K562 (cell line): ENCODE results near the gene NARF. TPM values are rescaled to one million over a fixed set of nuclear protein-coding genes. Genes with fewer than 3 reads are reported as not detected.
A peak's percentile ranks its signal among the peaks of the same experiment; 100 is the strongest.

ENCODE experiments used
- ATAC-seq: fragments of 200-7000 bp; cut with Tn5 transposase; 3 replicates; pipeline ENCODE4 v1.9.1; 2020; ENCODE audit warnings: moderate library complexity
- BruUV-seq: library from RNA; stranded (reverse); fragments of 400-500 nt; replicated peaks from 2 replicates; lab custom pipeline; 2021; lab: Mats Ljungman, UMichigan
- CTCF ChIA-PET: fragments of 300-600 bp; formaldehyde crosslinking; extraction: SDS; loops from one replicate; lab custom pipeline; 2021; ENCODE audit warnings: low intra/inter-chr PET ratio; lab: Yijun Ruan, JAX
- POLR2A ChIA-PET: fragments of 300-600, 350-650 bp; sonication (Branson Sonifier 250); formaldehyde crosslinking; extraction: SDS; loops from one replicate; lab custom pipeline; 2021; ENCODE audit warnings: antibody characterized with exemption, inconsistent platforms; lab: Yijun Ruan, JAX
- DNase-seq, 4 experiments: peaks; one replicate each; pipeline versions ENCODE4 v3.0.0 to v3.0.0-alpha.2; 2011 to 2018; ENCODE audit warnings: low spot score in 3 of 4, mixed read lengths in 3 of 4; ENCODE audit errors: extremely low read depth in 1 of 4
- FAIRE-seq: peaks from 2 replicates; lab custom pipeline; 2011; peaks lifted over from hg19 to GRCh38; lab: Jason Lieb, UNC
- H2AFZ ChIP-seq: 2 replicates; pipeline ENCODE4 v1.6.0; 2011; ENCODE audit warnings: low read depth, low read length, control low read depth, inconsistent platforms
- H3K27ac ChIP-seq: fragments of 200-600 bp; 3 replicates; pipeline ENCODE4 v1.8.0; 2011; ENCODE audit warnings: low read depth, mild to moderate bottlenecking, control low read depth, inconsistent platforms, low read length, moderate library complexity, mixed read lengths; ENCODE audit errors: extremely low read depth
- H3K27me3 ChIP-seq, 2 experiments: fragments of 300-600 bp in 1 of 2; 2 replicates in 1 of 2; 3 replicates in 1 of 2; pipeline versions ENCODE4 v1.6.0 to v1.8.0; 2011; ENCODE audit warnings: inconsistent platforms in 2 of 2, low read length in 2 of 2, mild to moderate bottlenecking in 1 of 2, mixed read lengths in 1 of 2, moderate library complexity in 1 of 2; ENCODE audit not compliant: control insufficient read depth in 2 of 2, insufficient read depth in 2 of 2
- H3K36me3 ChIP-seq: fragments of 300-600 bp; 3 replicates; pipeline ENCODE4 v1.8.0; 2011; ENCODE audit warnings: mild to moderate bottlenecking, low read length, inconsistent platforms; ENCODE audit not compliant: control insufficient read depth, insufficient read depth
- H3K4me1 ChIP-seq, 2 experiments: fragments of 200-600 bp in 1 of 2; replicated peaks in 1 of 2; 2 replicates in 1 of 2; 3 replicates in 1 of 2; pipeline versions ENCODE4 v1.5.1 to v1.8.0; 2011; ENCODE audit warnings: inconsistent platforms in 2 of 2, low read length in 2 of 2, mild to moderate bottlenecking in 1 of 2, mixed read lengths in 1 of 2, moderate library complexity in 1 of 2; ENCODE audit not compliant: control insufficient read depth in 2 of 2, insufficient read depth in 2 of 2
- H3K4me2 ChIP-seq: 2 replicates; pipeline ENCODE4 v1.6.1; 2011; ENCODE audit warnings: low read length, control low read depth, inconsistent platforms, mixed read lengths; ENCODE audit not compliant: insufficient read depth
- H3K4me3 ChIP-seq: fragments of 200-600 bp; sonication (generic), shearing (Covaris generic); 2 replicates; pipeline ENCODE4 v1.5.1; 2016; ENCODE audit warnings: control low read depth, inconsistent platforms
- H3K79me2 ChIP-seq: fragments of 200-600 bp; 3 replicates; pipeline ENCODE4 v1.8.0; 2011; ENCODE audit warnings: low read length, inconsistent platforms; ENCODE audit not compliant: control insufficient read depth, insufficient read depth
- H3K9ac ChIP-seq, 2 experiments: 2 replicates each; pipeline versions ENCODE4 v1.6.0 to v1.6.1; 2011; ENCODE audit warnings: low read depth in 2 of 2, low read length in 2 of 2, control low read depth in 1 of 2, inconsistent platforms in 1 of 2, mild to moderate bottlenecking in 1 of 2, mixed read lengths in 1 of 2; ENCODE audit not compliant: insufficient read depth in 1 of 2
- H3K9me1 ChIP-seq: one replicate; pipeline ENCODE4 v1.6.0; 2011; ENCODE audit warnings: inconsistent platforms, mild to moderate bottlenecking, low read length, moderate library complexity; ENCODE audit not compliant: control insufficient read depth, insufficient read depth
- H3K9me3 ChIP-seq: replicated peaks from 2 replicates; pipeline ENCODE4 v1.5.1; 2011; ENCODE audit warnings: low read depth, low read length, inconsistent platforms; ENCODE audit not compliant: control insufficient read depth, insufficient read depth
- H4K20me1 ChIP-seq: replicated peaks from 2 replicates; pipeline ENCODE4 v1.6.1; 2011; ENCODE audit warnings: low read length, inconsistent platforms, mixed read lengths; ENCODE audit not compliant: control insufficient read depth, insufficient read depth
- BCL6 ChIP-seq: fragments of 250-450 bp; sonication (Bioruptor Pico); IDR thresholded peaks from 2 replicates; pipeline ENCODE4 v1.4.0; 2020
- KAT2B ChIP-seq: IDR thresholded peaks from one replicate; pipeline ENCODE4 v1.6.1; 2012; ENCODE audit warnings: low read depth, mild to moderate bottlenecking, control low read depth, inconsistent platforms, low read length, moderate library complexity
- MIER1 ChIP-seq: fragments of 450-650 bp; IDR thresholded peaks from 2 replicates; pipeline ENCODE4 v1.6.1; 2016; ENCODE audit warnings: antibody characterized with exemption, mild to moderate bottlenecking, low read depth
- MXI1 ChIP-seq: IDR thresholded peaks from 2 replicates; pipeline ENCODE4 v1.6.1; 2011; ENCODE audit warnings: low read depth, mild to moderate bottlenecking, improper control_type of control experiment, low read length
- ZNF140 ChIP-seq: fragments of 250-450 bp; sonication (Bioruptor Pico); IDR thresholded peaks from 2 replicates; pipeline ENCODE4 v1.8.0; 2021; ENCODE audit warnings: moderate library complexity, mild to moderate bottlenecking, inconsistent platforms
- ZNF668 ChIP-seq: fragments of 250-450 bp; sonication (Bioruptor Pico); IDR thresholded peaks from 2 replicates; pipeline ENCODE4 v1.8.0; 2022; ENCODE audit warnings: mild to moderate bottlenecking, inconsistent platforms
- WGBS: fragments of 100-300 bp; shearing (Covaris generic); methylation state at CpG from one replicate; pipeline ENCODE4 v1.1.6; 2016; ENCODE audit warnings: low coverage, mixed read lengths; ENCODE audit not compliant: insufficient coverage; ENCODE audit errors: missing lambda C conversion rate; 5-methylcytosine and 5-hydroxymethylcytosine counted together
- in situ Hi-C: fragments of 300-500 bp; cut with MboI; formaldehyde crosslinking; loops from 4 replicates; pipeline ENCODE4 v1.15.0; 2018; ENCODE audit warnings: inconsistent platforms, mixed read lengths
- intact Hi-C: fragments of 100-400 bp; cut with micrococcal nuclease; formaldehyde crosslinking; loops from 2 replicates; pipeline ENCODE4 v1.14.2; 2022
- polyA plus RNA-seq, 8 experiments: library from polyadenylated mRNA; depleted of rRNA in 4 of 8; stranded (reverse) in 5 of 8; unstranded in 3 of 8; fragments of >200 nt; fragmentation: Nextera tagmentation in 2 of 8; fragmentation: Illumina TruSeq in 1 of 8; extraction: Ambion mirVana in 2 of 8; extraction: Trizol in 1 of 8; gene quantifications; 2 replicates each; pipeline versions ENCODE4 v1.2.1 to v1.2.3, GENCODE V29; 2011 to 2014; ENCODE audit warnings: inconsistent platforms in 1 of 8, missing spikeins in 1 of 8
- total RNA-seq, 7 experiments: library from RNA; depleted of rRNA in 6 of 7; stranded (reverse); fragments of >200 nt in 6 of 7; fragmentation: Illumina TruSeq in 2 of 7; extraction: Trizol in 2 of 7; gene quantifications; 2 replicates each; pipeline versions ENCODE4 v1.2.1 to v1.2.3, GENCODE V29; 2011 to 2021; ENCODE audit warnings: low replicate concordance in 1 of 7
- TF ChIP-seq, protein P1 (sequence below): sonication (generic); formaldehyde crosslinking; IDR thresholded peaks from 2 replicates; pipeline ENCODE4 v1.8.0; 2022; ENCODE audit warnings: mild to moderate bottlenecking, missing genetic modification reagents
- TF ChIP-seq, protein P2 (sequence below): fragments of 200-800 bp; sonication (Bioruptor generic); IDR thresholded peaks from 2 replicates; pipeline ENCODE4 v1.6.1; 2017; ENCODE audit warnings: missing genetic modification characterization, missing compliant biosample characterization
- TF ChIP-seq, protein P3 (sequence below), 2 experiments: IDR thresholded peaks; 2 replicates each; pipeline ENCODE4 v1.6.1; 2011; ENCODE audit warnings: borderline replicate concordance in 1 of 2, control low read depth in 1 of 2, low read depth in 1 of 2, low read length in 1 of 2, mild to moderate bottlenecking in 1 of 2, mixed read lengths in 1 of 2, moderate library complexity in 1 of 2; ENCODE audit not compliant: insufficient read depth in 1 of 2, insufficient read length in 1 of 2, poor library complexity in 1 of 2, severe bottlenecking in 1 of 2; ENCODE audit errors: extremely low read depth in 1 of 2

The NARF gene
- total and polyA plus RNA-seq, 9 of the 15 experiments (the other 6 are each of a cell fraction or from before 2014, with no cell fraction given): 60.4 to 423 (median 132) TPM

DNA sequence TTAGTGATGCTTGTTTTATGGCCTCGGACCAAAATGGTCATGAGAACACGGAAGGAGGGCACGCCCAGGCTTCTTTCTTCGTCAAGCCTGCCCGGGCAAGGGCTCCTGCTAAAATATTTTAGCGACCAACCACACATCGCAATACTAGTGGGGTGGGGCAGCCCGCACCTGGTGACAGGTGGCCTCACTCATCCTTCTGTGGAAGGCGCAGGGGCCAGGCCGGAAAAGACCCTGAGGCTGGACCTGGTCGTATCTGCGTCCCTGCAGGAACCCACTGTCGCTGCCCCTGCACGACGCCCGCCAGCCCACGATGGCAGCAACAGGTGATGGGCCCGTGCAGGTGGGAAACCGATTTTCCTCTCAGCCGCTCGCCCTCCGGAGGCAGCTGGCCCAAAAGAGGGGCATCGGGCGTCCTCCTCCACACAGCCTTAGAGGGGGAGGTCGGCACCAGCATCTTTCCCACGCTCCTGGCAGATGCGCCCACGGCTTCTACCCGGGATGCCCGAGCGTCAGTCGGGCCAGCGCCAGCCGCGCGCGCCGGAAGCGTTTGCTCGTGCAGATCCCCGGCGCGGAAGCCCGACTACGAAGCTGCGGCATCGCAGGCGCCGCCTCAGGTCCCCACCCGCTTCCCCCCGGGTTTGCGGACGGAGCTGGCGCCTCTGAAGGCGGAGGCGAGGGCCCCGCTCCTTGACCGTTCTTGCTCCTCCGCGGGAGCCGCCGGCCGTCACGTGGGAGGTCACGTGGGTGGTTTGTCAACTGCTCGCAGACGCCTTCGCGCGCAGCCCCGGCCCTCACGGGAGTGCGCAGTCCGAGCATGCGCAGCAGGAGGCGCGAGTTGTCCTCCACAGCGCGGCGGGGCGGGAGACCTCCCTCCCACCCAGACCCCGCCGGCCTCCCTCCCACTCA, 38.2 kb downstream of the NARF start (continued):
- no peak; the same call in 1 of the 2 replicates for TF ChIP-seq ZNF668 (CRISPR knock-in tag)
- TF ChIP-seq, protein P1, sequence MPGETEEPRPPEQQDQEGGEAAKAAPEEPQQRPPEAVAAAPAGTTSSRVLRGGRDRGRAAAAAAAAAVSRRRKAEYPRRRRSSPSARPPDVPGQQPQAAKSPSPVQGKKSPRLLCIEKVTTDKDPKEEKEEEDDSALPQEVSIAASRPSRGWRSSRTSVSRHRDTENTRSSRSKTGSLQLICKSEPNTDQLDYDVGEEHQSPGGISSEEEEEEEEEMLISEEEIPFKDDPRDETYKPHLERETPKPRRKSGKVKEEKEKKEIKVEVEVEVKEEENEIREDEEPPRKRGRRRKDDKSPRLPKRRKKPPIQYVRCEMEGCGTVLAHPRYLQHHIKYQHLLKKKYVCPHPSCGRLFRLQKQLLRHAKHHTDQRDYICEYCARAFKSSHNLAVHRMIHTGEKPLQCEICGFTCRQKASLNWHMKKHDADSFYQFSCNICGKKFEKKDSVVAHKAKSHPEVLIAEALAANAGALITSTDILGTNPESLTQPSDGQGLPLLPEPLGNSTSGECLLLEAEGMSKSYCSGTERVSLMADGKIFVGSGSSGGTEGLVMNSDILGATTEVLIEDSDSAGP (CRISPR knock-in tag): no peak
- TF ChIP-seq KAT2B: no peak
- no peak for TF ChIP-seq ZNF140 (CRISPR knock-in tag)

DNA sequence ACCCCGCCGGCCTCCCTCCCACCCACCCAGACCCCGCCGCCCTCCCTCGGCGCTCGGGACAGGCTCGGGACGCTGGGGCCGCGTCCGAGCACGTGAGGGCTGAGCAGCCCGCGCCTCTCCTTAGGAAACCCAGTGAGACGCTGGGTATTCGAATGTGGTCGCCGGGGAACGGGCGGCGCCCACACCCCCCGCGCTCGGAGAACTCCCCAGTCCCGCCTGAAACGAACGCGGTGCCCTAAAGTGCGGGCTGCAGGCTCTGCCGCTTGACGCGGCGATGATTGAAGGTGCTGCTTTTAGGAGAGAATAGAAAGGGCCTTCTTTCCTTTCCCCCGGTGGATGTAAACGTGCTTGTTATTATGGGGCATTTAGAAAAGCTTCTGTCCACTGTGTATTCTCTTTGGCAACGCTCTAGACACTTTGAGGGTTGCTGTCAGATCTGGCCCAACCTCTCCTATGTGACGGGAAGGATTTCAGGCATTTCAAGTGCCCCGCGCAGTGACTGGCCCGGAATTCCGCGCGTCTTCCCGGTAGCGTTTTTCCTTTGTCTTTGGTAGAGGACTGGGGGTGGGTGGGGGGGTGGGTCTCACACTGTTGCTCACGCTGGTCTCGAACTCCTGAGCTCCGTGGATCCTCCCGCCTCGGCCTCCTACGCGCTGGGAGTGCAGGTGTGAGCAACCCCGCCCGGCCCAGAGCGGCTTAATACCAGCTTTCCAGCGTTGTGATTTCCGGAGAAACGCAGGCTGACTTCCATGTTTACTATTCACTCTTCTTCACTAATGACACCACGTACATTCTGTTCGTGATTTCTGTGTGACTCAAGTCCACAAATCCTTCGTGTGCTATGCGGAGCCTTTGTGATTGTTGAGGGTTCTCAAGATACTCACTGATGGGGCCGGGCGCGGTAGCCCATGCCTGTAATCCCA, 39.2 kb downstream of the NARF start:
- Histone ChIP-seq H2AFZ (peak overlapping the region; percentile 91), H3K79me2 (no peaks in the 10 kb centered on the region), H3K9me1 (peaks cover 3% of the 10 kb centered on the region), H4K20me1 (0 out of 2 replicates have a peak, but pooled peaks cover 6% of the 10 kb centered on the region), H3K36me3 (no peaks in the 10 kb centered on the region), H3K9me3 (no peaks in the 10 kb centered on the region; the same call in 1 of the 2 replicates), H3K27ac (peak overlapping the region; percentile 81), H3K4me2 (peak overlapping the region; percentile 68), H3K27me3 (no peaks in the 10 kb centered on the region), H3K4me3 (peak overlapping the region; percentile 34; the same call in 1 of the 2 replicates), H3K9ac (peak overlapping the region; percentile 72 to 84), H3K4me1 (peaks cover 5 to 33% of the 10 kb centered on the region in 2 experiments; a peak in 4 of 5 replicates)
- FAIRE-seq (peak; percentile 48), ATAC-seq (peak; percentile 51), DNase-seq (peak in 1 of 4 experiments; percentile 69)
- BruUV-seq: no TSS peak
- intact Hi-C loops (loop anchor here (10.0 kb wide), 1 partner anchor 143 kb away; the partner anchor contains the start of gene TEX19), in situ Hi-C loops (no loop called here)
- 29% methylated on average over 48 of the region's 66 CpGs for WGBS
- POLR2A ChIA-PET: interaction anchor here (0.5 to 1.2 kb wide), 4 partner anchors 13 to 238 kb away, joined by 3 to 6 read pairs (median 3); partner anchors contain the start of gene FN3K
- CTCF ChIA-PET: no interaction called here
- no peak for TF ChIP-seq MIER1
- TF ChIP-seq BCL6 (CRISPR knock-in tag): no peak
- TF ChIP-seq, protein P2, sequence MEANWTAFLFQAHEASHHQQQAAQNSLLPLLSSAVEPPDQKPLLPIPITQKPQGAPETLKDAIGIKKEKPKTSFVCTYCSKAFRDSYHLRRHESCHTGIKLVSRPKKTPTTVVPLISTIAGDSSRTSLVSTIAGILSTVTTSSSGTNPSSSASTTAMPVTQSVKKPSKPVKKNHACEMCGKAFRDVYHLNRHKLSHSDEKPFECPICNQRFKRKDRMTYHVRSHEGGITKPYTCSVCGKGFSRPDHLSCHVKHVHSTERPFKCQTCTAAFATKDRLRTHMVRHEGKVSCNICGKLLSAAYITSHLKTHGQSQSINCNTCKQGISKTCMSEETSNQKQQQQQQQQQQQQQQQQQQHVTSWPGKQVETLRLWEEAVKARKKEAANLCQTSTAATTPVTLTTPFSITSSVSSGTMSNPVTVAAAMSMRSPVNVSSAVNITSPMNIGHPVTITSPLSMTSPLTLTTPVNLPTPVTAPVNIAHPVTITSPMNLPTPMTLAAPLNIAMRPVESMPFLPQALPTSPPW (CRISPR knock-in tag): peak; percentile 44; the same call in 1 of the 2 replicates
- TF ChIP-seq, protein P3, sequence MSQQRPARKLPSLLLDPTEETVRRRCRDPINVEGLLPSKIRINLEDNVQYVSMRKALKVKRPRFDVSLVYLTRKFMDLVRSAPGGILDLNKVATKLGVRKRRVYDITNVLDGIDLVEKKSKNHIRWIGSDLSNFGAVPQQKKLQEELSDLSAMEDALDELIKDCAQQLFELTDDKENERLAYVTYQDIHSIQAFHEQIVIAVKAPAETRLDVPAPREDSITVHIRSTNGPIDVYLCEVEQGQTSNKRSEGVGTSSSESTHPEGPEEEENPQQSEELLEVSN (IDR thresholded peaks at IDR 0.05; ENCODE audit: borderline replicate concordance in 1 of 2, extremely low read depth in 1 of 2, insufficient read depth in 1 of 2, insufficient read length in 1 of 2, low read depth in 1 of 2, low read length in 1 of 2, poor library complexity in 1 of 2, severe bottlenecking in 1 of 2): peak; percentile 46 to 66
- TF ChIP-seq MXI1: no peak
